Activated CD4-positive, alpha-beta T cell treated with anti-CD3 and anti-CD28 coated beads, Interleukin-10, Interleukin-2, amounts not matched to agents 100 ng/mL and 50 ng/mL, durations not matched to agents 16 hours and 8 hours (primary cell): ENCODE results near the gene SLC35A3.
"Not testable (repeated sequence)": the region's sequence is repeated elsewhere in the genome, so short reads cannot be mapped to it uniquely, and the experiment has no call there.

Source experiments
- DNase-seq: peaks from one replicate; pipeline ENCODE4 v3.0.0-alpha.2; 2020

Gene SLC35A3

DNA sequence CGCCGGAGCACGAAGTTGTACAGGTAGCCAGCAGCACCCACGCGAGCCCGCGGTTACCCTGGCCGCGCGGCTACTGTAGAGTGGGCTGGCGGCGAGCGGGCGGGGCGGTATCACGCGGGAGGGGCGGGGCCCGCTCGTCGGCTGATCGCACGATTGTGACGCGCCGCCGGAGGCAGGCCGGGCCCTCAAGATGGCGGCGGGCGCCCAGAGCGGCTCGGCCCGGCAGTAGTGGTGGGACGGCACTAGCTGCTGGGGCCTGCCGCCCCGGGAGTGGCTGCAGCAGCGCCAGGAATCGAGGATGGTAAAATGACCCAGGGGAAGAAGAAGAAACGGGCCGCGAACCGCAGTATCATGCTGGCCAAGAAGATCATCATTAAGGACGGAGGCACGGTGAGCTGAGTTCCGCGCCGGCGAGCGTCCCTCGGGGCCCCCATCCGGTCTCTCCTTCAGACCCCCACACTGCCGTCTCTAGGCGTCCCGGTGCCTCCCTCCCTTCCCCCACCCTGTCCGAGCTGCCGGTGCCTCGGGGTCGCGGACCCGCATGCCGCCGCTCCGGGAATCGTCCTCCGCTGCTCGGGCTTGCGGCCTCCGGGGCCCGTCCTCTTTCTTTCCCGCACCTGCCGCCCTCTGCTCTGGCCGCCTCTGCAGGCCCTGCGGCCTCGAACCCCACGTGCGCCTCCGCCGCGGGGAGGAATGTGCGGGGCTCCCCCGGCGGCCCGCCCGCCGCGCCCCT is 68.3 kb downstream of the SLC35A3 start:
- peak; percentile 93 for DNase-seq

DNA sequence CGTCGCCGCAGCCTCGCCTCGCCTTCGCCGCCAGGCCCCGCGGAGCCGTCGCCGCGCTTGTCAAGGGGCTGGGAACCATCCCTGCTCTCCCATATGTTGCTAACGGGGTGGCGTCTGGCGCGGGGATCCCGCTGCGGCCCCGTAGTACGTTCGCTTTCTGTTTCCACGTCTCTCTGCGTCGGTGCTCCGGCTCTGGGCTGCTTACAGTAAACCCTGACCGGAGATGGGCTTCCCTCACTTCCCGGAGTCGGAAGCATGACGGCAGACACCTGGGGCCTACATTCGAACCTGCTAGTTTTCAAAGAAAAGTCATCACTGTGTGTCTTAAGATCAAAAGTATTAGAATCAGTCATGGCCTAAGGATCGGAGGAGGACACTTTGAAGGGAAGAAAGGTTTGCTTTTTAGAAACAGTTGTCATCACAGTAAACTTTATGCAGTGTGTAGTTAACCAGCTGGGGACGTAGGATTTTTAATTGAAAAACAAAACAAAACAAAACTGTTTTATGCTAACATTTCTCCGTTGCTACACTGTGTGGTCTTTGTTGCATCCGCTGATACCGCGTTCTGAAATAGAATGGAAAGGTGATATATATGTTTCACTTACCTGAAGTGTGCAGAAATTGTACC is 69.0 kb downstream of the SLC35A3 start:
- DNase-seq = peak; percentile 93

DNA sequence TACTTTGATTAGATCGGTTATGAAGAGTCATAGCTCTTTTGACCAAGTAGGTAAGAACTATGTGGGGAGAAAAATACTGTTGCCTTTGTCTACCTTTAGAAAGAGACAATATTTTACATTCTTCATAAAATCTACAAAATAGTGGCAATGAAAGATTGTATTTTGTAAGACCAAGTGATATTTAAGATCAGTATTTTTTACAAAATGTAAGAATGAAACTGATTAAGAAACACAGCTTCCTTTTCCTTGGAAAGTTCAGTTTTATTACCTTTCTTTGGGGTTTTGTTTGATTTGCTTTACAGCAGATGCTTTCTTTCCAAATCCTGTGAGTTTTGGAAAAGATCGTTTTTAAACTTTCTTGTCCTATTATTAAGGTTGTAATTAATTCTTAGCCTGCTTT is 69.8 kb downstream of the SLC35A3 start:
- no peak for DNase-seq

DNA sequence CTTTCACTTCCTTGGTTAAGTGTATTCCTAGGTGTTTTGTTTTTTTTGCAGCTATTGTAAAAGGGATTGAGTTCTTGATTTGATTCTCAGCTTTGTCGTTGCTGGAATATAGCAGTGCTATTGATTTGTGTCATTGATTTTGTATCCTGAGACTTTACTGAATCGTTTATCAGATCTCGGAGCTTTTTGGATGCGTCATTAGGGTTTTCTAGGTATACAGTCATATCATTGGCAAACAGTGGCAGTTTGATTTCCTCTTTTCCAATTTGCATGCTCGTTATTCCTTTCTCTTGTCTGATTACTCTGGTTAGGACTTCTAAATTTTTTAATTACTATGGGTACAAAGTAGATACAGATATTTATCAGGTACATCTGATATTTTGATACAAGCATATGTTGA is 75.4 kb downstream of the SLC35A3 start:
- no peak for DNase-seq

DNA sequence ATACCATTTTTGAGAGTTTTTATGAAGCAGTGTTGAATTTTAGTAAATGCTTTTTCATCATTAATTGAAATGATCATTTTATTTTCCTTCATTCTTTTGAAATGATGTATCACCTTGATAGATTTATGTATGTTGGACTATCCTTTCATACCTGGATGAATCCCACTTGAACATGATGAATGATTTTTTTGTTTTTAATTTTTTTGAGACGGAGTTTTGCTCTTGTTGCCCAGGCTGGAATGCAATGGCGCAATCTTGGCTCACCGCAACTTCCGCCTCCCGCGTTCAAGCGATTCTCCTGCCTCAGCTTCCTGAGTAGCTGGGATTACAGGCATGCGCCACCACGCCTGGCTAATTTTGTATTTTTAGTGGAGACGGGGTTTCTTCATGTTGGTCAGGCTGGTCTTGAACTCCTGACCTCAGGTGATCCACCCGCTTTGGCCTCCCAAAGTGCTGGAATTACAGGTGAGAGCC is 77.5 kb downstream of the SLC35A3 start:
- DNase-seq = not testable (repeated sequence)

DNA sequence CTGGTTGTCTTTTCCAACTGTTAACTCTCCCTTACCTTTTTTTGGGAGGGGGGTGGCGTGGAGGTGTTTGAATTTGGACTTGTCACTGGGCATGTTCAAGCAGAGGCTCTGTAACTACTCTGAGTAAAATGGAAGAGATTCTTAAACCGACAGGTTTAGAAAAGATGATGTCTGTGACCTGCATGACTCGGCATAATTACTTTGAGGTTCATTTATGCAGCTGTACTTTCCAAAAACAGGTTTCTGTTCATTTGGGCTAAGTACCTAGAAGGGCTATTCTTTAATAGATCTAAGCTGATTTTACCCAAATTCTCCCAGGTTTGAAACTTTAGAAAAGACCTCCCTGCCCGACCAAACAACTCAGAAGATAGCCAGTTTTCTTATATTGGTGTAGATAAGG is 80.3 kb downstream of the SLC35A3 start:
- DNase-seq = no peak

DNA sequence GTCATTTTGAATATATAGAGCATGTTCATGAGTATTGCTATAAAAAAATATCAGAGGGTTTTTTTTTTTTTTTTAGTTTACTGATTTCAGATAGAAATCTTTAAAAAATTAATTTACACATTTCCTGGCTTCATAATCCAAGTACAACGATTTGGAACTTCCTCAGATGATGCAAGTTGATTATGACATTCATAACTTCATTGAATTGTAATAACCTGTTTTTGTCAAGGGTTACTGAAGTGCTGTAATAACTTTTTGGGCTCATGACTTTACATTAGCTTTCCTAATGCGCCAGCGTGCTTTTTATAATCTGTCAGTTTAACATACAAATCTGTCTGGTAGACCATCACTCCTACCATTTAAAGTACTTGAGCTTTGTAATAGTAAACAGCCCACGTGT is 81.6 kb downstream of the SLC35A3 start:
- DNase-seq = no peak

DNA sequence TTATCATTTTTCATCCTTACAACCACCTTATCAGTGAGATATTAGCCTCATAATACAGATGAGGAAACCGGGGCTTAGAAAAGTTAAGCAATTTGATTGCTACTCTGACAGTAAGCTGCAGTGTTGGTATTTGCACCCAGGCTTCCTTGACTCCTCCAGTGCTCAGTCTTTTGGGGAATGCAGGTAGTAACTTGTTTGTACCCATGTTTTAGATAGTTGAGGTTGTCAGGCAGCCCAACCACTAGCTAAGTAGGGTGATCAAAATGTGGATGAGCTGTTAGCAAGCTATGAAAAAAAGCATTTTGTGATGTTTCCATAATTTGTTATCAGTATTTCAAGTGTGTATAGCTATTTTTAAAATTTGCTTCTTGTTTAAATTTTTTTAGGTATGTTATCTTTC is 82.1 kb downstream of the SLC35A3 start:
- DNase-seq = no peak

DNA sequence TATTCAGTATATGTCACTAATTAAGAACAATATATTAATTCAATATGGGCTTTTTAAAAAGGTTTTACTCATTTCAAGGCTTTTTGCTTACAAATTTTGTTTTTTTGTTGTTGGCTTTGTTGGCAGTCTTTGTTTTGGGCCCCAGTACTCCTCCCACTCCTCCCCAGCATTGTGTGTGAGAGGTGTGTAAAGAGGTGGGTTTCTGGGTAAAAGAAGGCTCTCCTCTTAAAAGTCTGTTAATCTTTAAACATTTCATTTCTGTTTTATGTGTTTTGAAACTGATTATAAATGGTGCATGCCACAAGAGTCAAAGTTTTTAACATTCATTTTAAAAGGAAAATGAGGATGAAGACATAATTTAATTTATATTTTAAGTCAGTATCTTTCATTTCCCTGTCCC is 83.3 kb downstream of the SLC35A3 start:
- no peak for DNase-seq

DNA sequence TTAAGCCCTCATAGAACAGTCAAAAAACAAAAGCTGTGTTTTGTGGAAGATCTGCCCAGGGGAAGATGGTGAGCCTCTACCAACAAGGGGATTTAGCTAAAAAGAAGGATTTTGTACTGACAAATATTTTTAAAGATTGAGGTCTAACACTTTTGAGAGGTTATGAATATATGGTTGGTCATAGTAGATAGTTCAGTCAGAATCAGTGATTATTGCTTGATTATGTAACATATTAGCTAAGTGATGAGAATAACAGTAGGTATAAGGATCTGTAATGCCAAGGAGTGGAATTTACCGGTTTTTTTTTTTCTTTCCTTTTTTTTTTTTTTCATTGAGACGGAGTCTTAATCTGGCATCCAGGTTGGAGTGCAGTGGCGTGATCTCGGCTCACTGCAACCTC is 83.9 kb downstream of the SLC35A3 start:
- no peak for DNase-seq

DNA sequence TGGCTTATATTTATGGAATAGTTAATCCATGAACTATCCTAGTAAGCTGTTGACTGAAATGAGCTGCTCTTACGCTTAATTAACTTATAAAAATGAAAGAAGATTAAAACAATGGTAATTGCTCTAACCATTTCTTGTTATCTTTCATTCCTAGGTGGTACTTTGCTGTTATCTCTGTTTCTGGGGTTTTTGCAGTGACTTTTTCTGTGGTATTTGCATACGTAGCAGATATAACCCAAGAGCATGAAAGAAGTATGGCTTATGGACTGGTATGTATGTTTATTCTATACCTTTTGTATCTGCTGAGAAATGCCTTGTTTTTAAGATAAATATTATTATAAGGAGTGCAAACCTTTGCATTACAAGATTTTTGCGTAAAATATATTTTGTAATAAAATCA is 91.9 kb downstream of the SLC35A3 start:
- DNase-seq = no peak

DNA sequence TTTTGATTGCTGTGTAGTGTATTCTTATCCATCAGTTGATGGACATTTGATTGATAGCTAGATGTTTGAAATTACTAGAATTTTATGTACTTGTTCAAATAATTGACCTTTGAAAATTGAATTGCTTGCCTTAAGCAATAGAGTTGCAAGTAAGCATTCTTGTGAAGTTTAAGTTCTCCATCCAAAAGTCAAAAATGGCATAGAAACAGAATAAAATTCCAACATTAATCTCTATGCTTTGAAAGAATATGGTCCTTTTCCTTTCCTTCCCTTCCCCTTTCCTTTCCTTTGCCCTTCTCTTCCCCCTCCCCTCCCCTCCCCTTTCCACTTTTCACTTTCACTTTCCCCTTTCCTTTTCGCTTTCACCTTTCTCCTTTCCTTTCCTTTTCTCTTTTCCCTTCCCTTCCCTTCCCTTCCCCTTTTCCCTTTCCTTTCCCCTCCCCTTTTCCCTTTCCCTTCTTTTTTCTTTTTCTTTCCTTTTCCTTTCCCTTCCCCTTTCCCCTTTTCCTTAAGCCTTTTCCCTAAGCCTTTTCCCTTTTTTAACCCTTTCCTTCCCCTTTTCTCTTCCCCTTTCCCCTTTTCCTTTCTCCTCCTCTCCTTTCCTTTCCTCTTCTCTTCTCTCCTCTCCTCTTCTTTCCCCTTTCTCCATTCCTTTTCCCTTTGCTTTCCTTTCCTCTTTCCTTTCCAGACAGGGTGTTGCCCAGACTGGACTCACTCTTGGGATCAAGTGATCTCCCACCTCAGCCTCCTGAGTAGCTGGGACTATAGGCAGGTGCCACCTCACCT is 95.6 kb downstream of the SLC35A3 start:
- DNase-seq = no peak

DNA sequence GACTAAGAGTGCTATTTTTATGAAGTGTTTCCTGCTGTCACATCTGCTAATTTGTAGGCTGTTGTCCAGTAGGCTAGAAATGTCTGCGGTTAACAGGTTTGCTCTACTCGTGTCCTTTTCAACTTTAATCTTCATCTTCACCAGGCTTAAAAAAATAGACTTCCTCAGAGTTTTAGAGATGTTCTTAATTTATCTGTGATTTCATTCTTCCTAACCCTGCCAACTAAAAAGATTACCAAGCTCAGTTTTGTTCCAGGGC is 96.1 kb downstream of the SLC35A3 start:
- DNase-seq = no peak

DNA sequence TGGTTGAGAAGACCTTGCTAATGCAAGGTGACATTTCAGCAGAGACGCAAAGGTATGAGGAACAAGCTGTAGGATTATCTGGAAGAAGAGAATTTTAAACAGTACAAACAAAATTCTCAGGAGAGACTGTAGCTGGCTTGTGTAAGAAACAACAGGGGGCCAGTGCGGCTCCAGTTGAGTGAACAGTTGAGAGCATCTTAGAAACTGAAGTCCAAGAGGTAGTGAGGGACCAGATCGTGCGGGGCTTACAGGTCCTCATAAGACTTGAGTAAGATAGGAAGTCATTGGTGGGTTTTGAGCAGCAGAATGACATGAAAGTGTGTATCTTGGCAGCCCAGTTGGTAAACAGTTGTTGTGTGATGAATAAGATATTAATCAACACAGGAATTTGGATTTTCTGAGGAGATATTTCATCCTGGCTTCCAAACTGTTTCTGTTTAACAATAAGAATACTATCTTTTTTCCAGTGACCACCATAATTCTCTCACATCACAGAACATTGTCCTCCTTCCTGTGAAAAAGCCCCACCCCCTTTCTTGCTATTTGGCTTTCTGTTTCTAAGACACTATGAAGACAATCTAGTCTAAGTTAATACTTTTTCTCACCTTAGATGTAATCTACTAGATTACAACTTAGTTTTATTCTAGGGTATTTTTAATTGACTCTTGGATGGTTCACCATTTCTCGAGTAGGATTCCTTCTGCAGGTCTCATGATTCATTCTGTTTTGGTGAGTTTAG is 100.6 kb downstream of the SLC35A3 start:
- DNase-seq = no peak

DNA sequence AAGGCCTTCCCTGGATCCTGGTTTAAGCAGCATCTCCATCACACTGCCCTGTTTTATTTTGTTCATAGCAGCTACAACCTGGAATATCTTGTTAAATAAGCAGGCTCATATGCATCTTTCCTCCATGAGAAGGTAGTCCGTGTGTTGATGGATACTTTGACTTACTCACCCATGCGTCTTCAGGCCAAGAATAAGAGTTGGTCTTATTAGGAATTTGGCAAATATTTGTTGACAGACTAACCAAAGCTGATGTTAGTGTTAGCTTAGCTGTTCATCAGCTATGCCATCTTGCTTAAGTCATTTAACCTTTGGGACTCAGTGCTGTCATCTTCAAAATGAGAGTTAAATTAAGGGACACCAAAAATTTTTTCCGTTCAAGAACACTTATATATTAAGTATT is 103.7 kb downstream of the SLC35A3 start:
- no peak for DNase-seq

DNA sequence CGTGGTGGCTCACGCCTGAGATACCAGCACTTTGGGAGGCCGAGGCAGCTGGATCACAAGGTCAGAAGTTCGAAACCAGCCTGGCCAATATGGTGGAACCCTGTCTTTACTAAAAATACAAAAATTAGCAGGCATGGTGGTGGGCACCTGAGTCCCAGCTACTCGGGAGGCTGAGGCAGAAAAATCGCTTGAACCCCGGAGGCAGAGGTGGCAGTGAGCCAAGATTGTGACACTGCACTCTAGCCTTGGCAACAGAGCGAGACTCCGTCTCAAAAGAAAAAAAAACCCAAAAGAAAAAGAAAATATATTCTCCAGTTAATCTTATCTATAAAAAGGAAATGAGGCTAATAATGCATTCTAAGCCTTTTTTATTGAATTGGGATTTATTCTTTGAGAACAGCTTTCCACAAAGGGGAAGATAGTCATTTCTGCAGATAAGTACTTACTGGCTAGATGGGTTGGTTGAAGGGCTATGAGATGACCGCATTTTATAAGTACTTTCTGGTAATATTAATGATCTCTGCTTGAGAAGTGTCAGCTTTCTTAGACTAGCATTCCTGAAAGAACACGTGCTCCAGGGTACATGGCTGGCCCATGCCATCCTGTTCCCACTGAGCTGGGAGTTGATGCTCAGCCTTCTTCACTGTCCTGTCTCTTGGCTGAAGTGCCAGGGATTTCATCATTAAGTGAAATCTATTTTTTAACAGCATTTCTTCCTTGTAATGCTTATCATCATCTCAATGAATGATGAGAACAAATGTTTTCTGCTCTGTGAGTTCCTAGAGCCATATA is 105.0 kb downstream of the SLC35A3 start:
- DNase-seq = no peak

DNA sequence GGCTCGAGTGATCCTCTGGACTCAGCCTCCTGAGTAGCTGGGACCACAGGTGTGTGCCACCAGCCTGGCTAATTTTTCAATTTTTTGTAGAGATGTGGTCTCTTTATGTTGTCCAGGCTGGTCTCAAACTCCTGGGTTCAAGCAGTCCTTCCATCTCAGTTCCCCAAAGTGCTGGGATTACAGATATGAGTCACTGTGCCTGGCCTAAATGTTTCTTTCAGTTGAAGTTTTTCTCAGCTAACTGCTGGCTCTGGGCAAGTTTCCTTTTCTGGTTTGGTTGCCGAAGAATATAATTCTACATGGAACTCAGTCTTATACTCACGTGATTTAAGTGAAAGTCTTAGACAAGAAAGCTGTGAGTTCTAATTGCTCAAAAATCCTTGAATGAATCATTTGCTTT is 106.0 kb downstream of the SLC35A3 start:
- DNase-seq = peak; percentile 31

DNA sequence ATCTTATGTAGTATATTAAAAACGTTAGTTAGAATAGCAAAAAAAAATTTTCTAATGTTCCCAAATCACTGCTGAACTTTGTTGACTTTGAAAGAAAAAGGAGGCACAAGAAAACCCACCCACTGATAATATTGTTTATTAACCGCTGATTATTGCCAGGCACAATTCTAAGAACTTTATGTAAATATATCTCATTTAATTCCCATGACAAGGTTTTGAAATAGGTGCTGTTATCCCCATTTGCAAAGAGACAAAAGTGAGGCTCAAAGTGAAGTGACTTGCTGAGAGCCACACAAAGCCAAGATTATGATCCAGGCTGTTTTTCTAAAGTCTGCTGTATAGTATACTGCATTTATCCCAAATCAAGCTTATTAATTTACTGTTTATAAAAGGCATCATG is 106.5 kb downstream of the SLC35A3 start:
- DNase-seq = no peak

DNA sequence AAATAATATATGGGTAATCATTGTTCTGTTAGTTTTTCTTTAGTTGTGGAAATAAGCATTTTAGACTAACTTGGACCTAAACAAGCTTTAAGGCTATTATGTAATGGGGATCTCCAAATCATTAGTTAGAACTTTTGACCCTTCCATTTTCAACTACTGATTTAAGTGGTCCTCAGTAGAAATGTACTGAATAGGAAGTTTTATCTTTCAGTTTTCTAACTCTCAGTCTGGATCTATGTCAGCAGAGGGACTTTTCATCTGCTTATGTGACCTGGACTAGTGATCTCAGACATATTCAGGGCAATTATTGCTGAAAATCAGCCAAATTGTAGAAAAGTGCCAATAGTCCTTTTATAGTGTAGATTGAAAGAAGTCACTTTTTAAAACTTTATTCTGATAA is 106.9 kb downstream of the SLC35A3 start:
- DNase-seq = peak; percentile 31

DNA sequence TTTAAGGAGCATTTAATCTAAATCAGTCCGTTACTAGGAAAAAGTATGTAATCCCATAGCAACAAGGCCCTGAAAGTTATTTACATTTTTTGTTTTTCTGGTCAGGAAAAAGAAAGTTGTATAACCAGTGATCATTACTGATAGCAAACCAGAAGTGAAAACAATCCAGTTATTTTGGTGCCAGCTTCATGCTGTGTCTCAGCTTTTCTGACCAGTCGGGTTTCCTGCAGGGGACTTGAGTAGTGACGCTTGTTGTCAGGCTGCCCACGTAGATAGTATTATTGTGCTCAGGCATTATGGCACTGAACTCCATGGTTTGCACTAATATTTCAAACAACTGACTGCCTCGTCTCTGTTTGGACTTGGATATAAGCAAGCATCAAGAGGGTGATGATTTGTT is 107.7 kb downstream of the SLC35A3 start:
- no peak for DNase-seq

DNA sequence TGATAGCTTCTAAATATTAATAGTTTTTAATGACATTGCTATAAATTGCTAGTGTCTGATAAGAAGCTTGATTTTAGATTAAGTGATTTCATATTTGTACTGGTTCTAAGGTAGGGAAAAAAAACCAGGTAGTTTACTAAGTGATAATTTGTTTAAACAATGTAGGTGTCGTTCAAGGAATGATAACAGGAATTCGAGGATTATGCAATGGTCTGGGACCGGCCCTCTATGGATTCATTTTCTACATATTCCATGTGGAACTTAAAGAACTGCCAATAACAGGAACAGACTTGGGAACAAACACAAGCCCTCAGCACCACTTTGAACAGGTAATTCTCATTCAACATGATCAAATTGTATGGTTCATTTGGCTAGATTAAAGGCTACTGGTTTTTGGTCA is 110.5 kb downstream of the SLC35A3 start:
- DNase-seq = no peak
